ENCODE results near the gene SAP30BP. TPM values are rescaled to one million over a fixed set of nuclear protein-coding genes. Genes with fewer than 3 reads are reported as not detected.
A peak's percentile ranks its signal among the peaks of the same experiment; 100 is the strongest.

Gene SAP30BP
- total and polyA plus RNA-seq, 2 of the 13 experiments (the other 11 are each of a cell fraction or from before 2014, with no cell fraction given): 67.7 to 99.4 TPM

GRCh38 chr17:75753514-75754377 is 86.6 kb downstream of the SAP30BP start (continued):
- peak; percentile 51; the same call in 1 of the 2 replicates for TF ChIP-seq E2F5 (CRISPR knock-in tag; conservative IDR thresholded peaks at IDR 0.05)
- TF ChIP-seq TEAD3 (CRISPR knock-in tag; optimal IDR thresholded peaks at IDR 0.05; ENCODE audit: borderline replicate concordance): no peak
- no peak for TF ChIP-seq XBP1 (CRISPR knock-in tag; IDR thresholded peaks at IDR 0.05)
- TF ChIP-seq ZFAT (CRISPR knock-in tag; conservative IDR thresholded peaks at IDR 0.05): 0 out of 2 replicates have a peak, but pooled peaks have one; percentile 15
- no peak for TF ChIP-seq NR1H2 (CRISPR knock-in tag; IDR thresholded peaks at IDR 0.05; ENCODE audit: borderline replicate concordance, low read depth)
- TF ChIP-seq ARNT2 (CRISPR knock-in tag; IDR thresholded peaks at IDR 0.05; ENCODE audit: low read depth): peak; percentile 90
- no peak for TF ChIP-seq MTA3 (CRISPR knock-in tag; IDR thresholded peaks at IDR 0.05)
- no peak for TF ChIP-seq SOX13 (IDR thresholded peaks at IDR 0.05)
- peak in 1 of 2 experiments; percentile 10; a peak in 1 of 4 replicates for TF ChIP-seq SOX13 (CRISPR knock-in tag; conservative IDR thresholded peaks at IDR 0.05 in 1 of 2, IDR thresholded peaks at IDR 0.05 in 1 of 2)
- no peak; the same call in 1 of the 2 replicates for TF ChIP-seq ZNF280D (CRISPR knock-in tag; IDR thresholded peaks at IDR 0.05)
- no peak for TF ChIP-seq ZNF446 (CRISPR knock-in tag; IDR thresholded peaks at IDR 0.05)
- no peak for TF ChIP-seq TCF7L2 (IDR thresholded peaks at IDR 0.05; ENCODE audit: low read depth, low read length)
- TF ChIP-seq HOXA5 (CRISPR knock-in tag; IDR thresholded peaks at IDR 0.05): peak; percentile 52; the same call in 1 of the 2 replicates
- no peak for TF ChIP-seq ZNF362 (CRISPR knock-in tag; IDR thresholded peaks at IDR 0.05; ENCODE audit: borderline replicate concordance)
- no peak for TF ChIP-seq PITX1 (CRISPR knock-in tag; IDR thresholded peaks at IDR 0.05)
- TF ChIP-seq PRDM4 (CRISPR knock-in tag; IDR thresholded peaks at IDR 0.05; ENCODE audit: borderline replicate concordance): no peak
- TF ChIP-seq PHF8 (CRISPR knock-in tag; IDR thresholded peaks at IDR 0.05): peak; percentile 78
- TF ChIP-seq ARHGAP35 (CRISPR knock-in tag; IDR thresholded peaks at IDR 0.05; ENCODE audit: borderline replicate concordance): no peak; the same call in 1 of the 2 replicates
